Colonic mucosa (tissue), 4 donors: ENCODE data around the gene PUM1. TPM values are rescaled to one million over a fixed set of nuclear protein-coding genes. Genes with fewer than 3 reads are reported as not detected.

ENCODE experiments used
- DNase-seq: peaks from one replicate; pipeline ENCODE4 v3.0.0-alpha.2; 2020
- H3K27ac ChIP-seq: fragments of 200-600 bp; one replicate; pipeline ENCODE4 v1.8.0; 2021
- H3K27me3 ChIP-seq: fragments of 200-600 bp; one replicate; pipeline ENCODE4 v1.8.0; 2021
- H3K36me3 ChIP-seq: fragments of 200-600 bp; one replicate; pipeline ENCODE4 v1.8.0; 2021
- H3K4me1 ChIP-seq: fragments of 200-600 bp; one replicate; pipeline ENCODE4 v1.8.0; 2021; ENCODE audit warnings: mild to moderate bottlenecking
- H3K4me3 ChIP-seq: fragments of 200-600 bp; one replicate; pipeline ENCODE4 v1.8.0; 2021
- H3K9ac ChIP-seq, 2 donors: one replicate each; pipeline ENCODE4 v1.7.0; 2013; ENCODE audit warnings: control low read depth in 2 of 2, low read depth in 2 of 2, low read length in 2 of 2
- H3K9me3 ChIP-seq: fragments of 200-600 bp; one replicate; pipeline ENCODE4 v1.8.0; 2021
- intact Hi-C: fragments of 100-400 bp; cut with DNase I; formaldehyde crosslinking; loops from one replicate; pipeline ENCODE4 v1.14.1; 2022
- total RNA-seq, 2 donors: library from RNA; stranded (reverse); fragmentation: NEBNext Ultra II Directional in 1 of 2; extraction: Animal tissue kit (Norgen Biotek cat#: 25700) in 1 of 2; gene quantifications; one replicate each; pipeline ENCODE4 v1.2.1, GENCODE V29; 2021
- TF ChIP-seq, protein P1 (sequence below): fragments of 200-600 bp; IDR thresholded peaks from one replicate; pipeline ENCODE4 v1.8.0; 2022; ENCODE audit warnings: antibody characterized with exemption, mild to moderate bottlenecking
- donor health status: healthy.
- donor health status: DM: no; HTN: no; CAD: no.
- donor health status: DM: no; HTN: no; CAD: no.

The PUM1 gene
- total RNA-seq, 2 donors from 2014 or later = 119 to 124 TPM

DNA sequence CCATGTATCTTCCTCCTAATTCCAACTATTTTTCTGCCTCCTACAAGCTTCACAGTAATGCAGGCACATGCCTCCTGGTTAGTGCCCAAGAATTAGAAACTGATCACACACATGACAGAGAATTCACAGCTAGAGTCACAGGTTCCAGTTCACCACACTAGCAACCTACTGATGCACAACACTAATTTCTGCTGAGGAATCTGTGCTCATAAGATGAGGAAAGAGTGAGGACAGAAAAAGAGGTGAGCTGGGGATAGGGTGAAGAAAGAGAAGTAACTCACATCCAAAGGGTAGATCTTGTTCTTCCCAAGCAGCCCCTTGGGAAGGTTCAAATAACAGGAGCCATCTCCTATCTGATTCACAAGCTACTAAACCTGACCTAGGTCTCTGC lies 61.3 kb downstream of the PUM1 start:
- no peaks in the 10 kb centered on the region for H3K27me3 ChIP-seq

DNA sequence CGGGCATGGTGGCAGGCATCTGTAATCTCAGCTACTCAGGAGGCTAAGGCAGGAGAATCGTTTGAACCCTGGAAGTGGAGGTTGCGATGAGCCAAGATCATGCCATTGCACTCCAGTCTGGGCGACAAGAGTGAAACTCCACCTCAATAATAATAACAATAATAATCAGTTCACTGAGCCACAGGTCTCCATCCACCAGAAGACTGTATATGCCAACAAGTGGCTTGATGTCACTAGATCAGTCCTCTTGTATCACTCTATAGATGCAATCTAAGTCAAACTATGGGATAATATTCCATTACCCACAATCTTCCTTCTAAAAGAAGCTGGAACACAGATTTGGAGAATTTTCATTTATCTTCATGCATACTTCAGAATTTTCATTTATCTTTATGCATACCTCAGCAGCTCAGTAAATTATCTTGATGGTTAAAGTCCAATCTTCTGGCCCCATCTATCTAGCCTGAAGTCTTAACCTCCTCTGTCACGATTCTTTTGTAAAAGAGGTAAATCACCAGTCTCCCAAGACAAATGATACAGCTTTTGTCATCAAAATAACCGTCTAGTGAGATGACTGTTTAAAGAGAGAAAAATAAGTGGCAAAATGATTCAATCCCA lies 61.8 kb downstream of the PUM1 start:
- H3K36me3 ChIP-seq = peaks cover 5% of the 10 kb centered on the region
- no peak for DNase-seq
- intact Hi-C loops = no loop called here

More for the DNA sequence above, 61.3 kb downstream of the PUM1 start:
- no peak overlapping the region for H3K4me3 ChIP-seq
- TF ChIP-seq, protein P1, sequence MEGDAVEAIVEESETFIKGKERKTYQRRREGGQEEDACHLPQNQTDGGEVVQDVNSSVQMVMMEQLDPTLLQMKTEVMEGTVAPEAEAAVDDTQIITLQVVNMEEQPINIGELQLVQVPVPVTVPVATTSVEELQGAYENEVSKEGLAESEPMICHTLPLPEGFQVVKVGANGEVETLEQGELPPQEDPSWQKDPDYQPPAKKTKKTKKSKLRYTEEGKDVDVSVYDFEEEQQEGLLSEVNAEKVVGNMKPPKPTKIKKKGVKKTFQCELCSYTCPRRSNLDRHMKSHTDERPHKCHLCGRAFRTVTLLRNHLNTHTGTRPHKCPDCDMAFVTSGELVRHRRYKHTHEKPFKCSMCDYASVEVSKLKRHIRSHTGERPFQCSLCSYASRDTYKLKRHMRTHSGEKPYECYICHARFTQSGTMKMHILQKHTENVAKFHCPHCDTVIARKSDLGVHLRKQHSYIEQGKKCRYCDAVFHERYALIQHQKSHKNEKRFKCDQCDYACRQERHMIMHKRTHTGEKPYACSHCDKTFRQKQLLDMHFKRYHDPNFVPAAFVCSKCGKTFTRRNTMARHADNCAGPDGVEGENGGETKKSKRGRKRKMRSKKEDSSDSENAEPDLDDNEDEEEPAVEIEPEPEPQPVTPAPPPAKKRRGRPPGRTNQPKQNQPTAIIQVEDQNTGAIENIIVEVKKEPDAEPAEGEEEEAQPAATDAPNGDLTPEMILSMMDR = no peak
- no peak for DNase-seq
- peaks cover 5% of the 10 kb centered on the region for H3K36me3 ChIP-seq
- H3K9me3 ChIP-seq = no peaks in the 10 kb centered on the region
- no peaks in the 10 kb centered on the region for H3K4me1 ChIP-seq
- intact Hi-C loops = no loop called here
- H3K27ac ChIP-seq = no peak overlapping the region
- H3K9ac ChIP-seq = no peak overlapping the region

DNA sequence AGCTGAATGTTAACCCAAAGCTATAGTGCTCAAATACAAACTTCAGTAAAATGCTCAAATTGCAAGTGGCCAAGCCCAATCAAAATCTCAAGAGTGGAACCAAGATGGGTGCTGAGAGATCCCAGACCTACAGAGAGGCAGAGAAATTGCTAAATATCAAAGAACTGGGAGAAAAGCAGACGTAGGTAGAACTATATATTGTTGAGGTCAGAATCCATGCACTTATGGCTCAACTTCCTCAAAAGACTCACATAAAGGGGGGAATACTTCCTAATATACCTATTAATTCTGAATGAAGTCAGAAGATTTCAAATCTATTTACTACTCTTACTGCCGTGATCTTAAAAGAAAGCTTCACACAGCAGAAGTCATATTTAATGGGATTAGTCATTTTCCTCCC lies 65.2 kb downstream of the PUM1 start:
- TF ChIP-seq, protein P1 = no peak
- Histone ChIP-seq H3K9ac (no peak overlapping the region), H3K36me3 (peaks cover 5% of the 10 kb centered on the region)

More for the DNA sequence above, 61.8 kb downstream of the PUM1 start:
- TF ChIP-seq, protein P1 = no peak
- H3K27ac ChIP-seq = no peak overlapping the region
- no peaks in the 10 kb centered on the region for H3K27me3 ChIP-seq
- H3K9ac ChIP-seq = no peak overlapping the region
- no peak overlapping the region for H3K4me3 ChIP-seq
- H3K4me1 ChIP-seq = no peaks in the 10 kb centered on the region
- no peaks in the 10 kb centered on the region for H3K9me3 ChIP-seq

DNA sequence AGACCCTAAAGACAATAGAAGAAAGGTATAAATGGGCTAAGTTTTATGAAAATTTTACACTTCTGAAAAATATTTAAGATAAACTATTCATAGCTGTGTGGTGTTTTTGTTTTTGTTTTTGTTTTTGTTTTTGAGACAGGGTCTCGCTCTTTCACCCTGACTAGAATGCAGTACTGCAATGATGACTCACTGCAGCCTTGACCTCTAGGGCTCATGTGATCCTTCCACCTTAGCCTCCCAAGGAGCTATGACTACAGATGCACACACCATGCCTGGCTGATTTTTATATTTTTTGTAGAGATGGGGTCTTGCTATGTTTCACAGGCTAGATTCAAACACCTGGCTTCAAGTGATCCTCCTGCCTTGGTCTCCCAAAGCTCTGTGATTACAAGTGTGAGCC lies 66.6 kb downstream of the PUM1 start:
- H3K9ac ChIP-seq = no peak overlapping the region
- peaks cover 5% of the 10 kb centered on the region for H3K36me3 ChIP-seq
- TF ChIP-seq, protein P1 = no peak
- H3K9me3 ChIP-seq = no peaks in the 10 kb centered on the region
- no peaks in the 10 kb centered on the region for H3K27me3 ChIP-seq
- H3K4me1 ChIP-seq = no peaks in the 10 kb centered on the region
- H3K4me3 ChIP-seq = no peak overlapping the region
- DNase-seq = no peak
- H3K27ac ChIP-seq = no peak overlapping the region
- intact Hi-C loops = no loop called here

More for the DNA sequence above, 65.2 kb downstream of the PUM1 start:
- Histone ChIP-seq H3K4me1 (no peaks in the 10 kb centered on the region), H3K4me3 (no peak overlapping the region), H3K27me3 (no peaks in the 10 kb centered on the region), H3K27ac (no peak overlapping the region), H3K9me3 (no peaks in the 10 kb centered on the region)
- DNase-seq = no peak
- intact Hi-C loops = no loop called here

DNA sequence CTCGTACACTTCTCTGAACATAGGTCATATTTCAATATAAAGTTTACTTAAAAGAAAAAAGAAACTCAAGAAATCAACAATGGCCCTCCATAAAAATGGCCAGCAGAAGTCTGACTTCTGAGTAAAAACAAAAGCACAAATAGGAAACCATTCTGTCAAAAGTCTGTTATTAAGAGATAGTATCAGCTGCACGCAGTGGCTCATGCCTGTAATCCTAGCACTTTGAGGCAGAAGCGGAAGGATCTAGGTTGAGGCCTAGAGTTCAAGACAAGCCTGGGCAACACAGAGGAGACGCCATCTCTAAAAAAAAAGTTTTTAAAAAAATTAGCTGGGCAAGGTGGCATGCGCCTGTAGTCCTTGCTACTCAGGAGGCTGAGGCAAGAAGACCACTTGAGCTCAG lies 67.3 kb downstream of the PUM1 start:
- Histone ChIP-seq H3K4me3 (no peak overlapping the region), H3K9ac (no peak overlapping the region), H3K27ac (no peak overlapping the region), H3K9me3 (no peaks in the 10 kb centered on the region), H3K36me3 (peaks cover 5% of the 10 kb centered on the region), H3K27me3 (no peaks in the 10 kb centered on the region), H3K4me1 (no peaks in the 10 kb centered on the region)
- intact Hi-C loops = no loop called here
- DNase-seq = no peak
- TF ChIP-seq, protein P1 = no peak
